ENCODE data around the gene ATXN1.
"Not testable (repeated sequence)": the region's sequence is repeated elsewhere in the genome, so short reads cannot be mapped to it uniquely, and the experiment has no call there.

Gene ATXN1

GRCh38 chr6:16260602-16261001, 500.7 kb downstream of the ATXN1 start:
- not testable (repeated sequence) for H3K36me3 ChIP-seq (ENCODE audit: control insufficient read depth in 1 of 2, insufficient read depth in 2 of 2, low read length in 2 of 2); H3K4me3 ChIP-seq (ENCODE audit: low read depth in 1 of 2, low read length in 2 of 2); H3K4me1 ChIP-seq (ENCODE audit: control insufficient read depth in 1 of 2, insufficient read depth in 2 of 2, low read length in 2 of 2); H3K27ac ChIP-seq (ENCODE audit: low read length); H3K27me3 ChIP-seq (ENCODE audit: low read depth, low read length); H3K9me3 ChIP-seq (ENCODE audit: control insufficient read depth in 1 of 2, low read length in 2 of 2)

- H3K9me3 ChIP-seq (ENCODE audit: control insufficient read depth in 1 of 2, low read length in 2 of 2); H3K4me3 ChIP-seq (ENCODE audit: low read depth in 1 of 2, low read length in 2 of 2); H3K36me3 ChIP-seq (ENCODE audit: control insufficient read depth in 1 of 2, insufficient read depth in 2 of 2, low read length in 2 of 2); H3K27ac ChIP-seq (ENCODE audit: low read length); H3K27me3 ChIP-seq (ENCODE audit: low read depth, low read length); H3K4me1 ChIP-seq (ENCODE audit: control insufficient read depth in 1 of 2, insufficient read depth in 2 of 2, low read length in 2 of 2): not testable (repeated sequence)
Measured at GRCh38 chr6:16259604-16260003, 501.7 kb downstream of the ATXN1 start.

GRCh38 chr6:16258709-16259075, 502.6 kb downstream of the ATXN1 start:
- Histone ChIP-seq H3K27me3 (ENCODE audit: low read depth, low read length) (no peaks in the 10 kb centered on the region), H3K4me3 (ENCODE audit: low read depth in 1 of 2, low read length in 2 of 2) (no peak overlapping the region), H3K4me1 (ENCODE audit: control insufficient read depth in 1 of 2, insufficient read depth in 2 of 2, low read length in 2 of 2) (no peaks in the 10 kb centered on the region), H3K36me3 (ENCODE audit: control insufficient read depth in 1 of 2, insufficient read depth in 2 of 2, low read length in 2 of 2) (peaks cover 0 to 4% of the 10 kb centered on the region in 2 donors), H3K9me3 (ENCODE audit: control insufficient read depth in 1 of 2, low read length in 2 of 2) (no peaks in the 10 kb centered on the region), H3K27ac (ENCODE audit: low read length) (no peak overlapping the region)

GRCh38 chr6:16257999-16258708, 503.1 kb downstream of the ATXN1 start:
- Histone ChIP-seq H3K27ac (ENCODE audit: low read length) (no peak overlapping the region), H3K4me3 (ENCODE audit: low read depth in 1 of 2, low read length in 2 of 2) (no peak overlapping the region), H3K9me3 (ENCODE audit: control insufficient read depth in 1 of 2, low read length in 2 of 2) (no peaks in the 10 kb centered on the region), H3K4me1 (ENCODE audit: control insufficient read depth in 1 of 2, insufficient read depth in 2 of 2, low read length in 2 of 2) (no peaks in the 10 kb centered on the region), H3K27me3 (ENCODE audit: low read depth, low read length) (no peaks in the 10 kb centered on the region), H3K36me3 (ENCODE audit: control insufficient read depth in 1 of 2, insufficient read depth in 2 of 2, low read length in 2 of 2) (peaks cover 0 to 4% of the 10 kb centered on the region in 2 donors)

- Histone ChIP-seq H3K36me3 (ENCODE audit: control insufficient read depth in 1 of 2, insufficient read depth in 2 of 2, low read length in 2 of 2) (peaks cover 0 to 4% of the 10 kb centered on the region in 2 donors), H3K27ac (ENCODE audit: low read length) (no peak overlapping the region), H3K9me3 (ENCODE audit: control insufficient read depth in 1 of 2, low read length in 2 of 2) (no peaks in the 10 kb centered on the region), H3K4me3 (ENCODE audit: low read depth in 1 of 2, low read length in 2 of 2) (no peak overlapping the region), H3K4me1 (ENCODE audit: control insufficient read depth in 1 of 2, insufficient read depth in 2 of 2, low read length in 2 of 2) (no peaks in the 10 kb centered on the region), H3K27me3 (ENCODE audit: low read depth, low read length) (no peaks in the 10 kb centered on the region)
Measured at GRCh38 chr6:16256781-16257180, 504.5 kb downstream of the ATXN1 start.

- Histone ChIP-seq H3K4me1 (ENCODE audit: control insufficient read depth in 1 of 2, insufficient read depth in 2 of 2, low read length in 2 of 2) (no peaks in the 10 kb centered on the region), H3K4me3 (ENCODE audit: low read depth in 1 of 2, low read length in 2 of 2) (no peak overlapping the region), H3K9me3 (ENCODE audit: control insufficient read depth in 1 of 2, low read length in 2 of 2) (no peaks in the 10 kb centered on the region), H3K36me3 (ENCODE audit: control insufficient read depth in 1 of 2, insufficient read depth in 2 of 2, low read length in 2 of 2) (peaks cover 4 to 7% of the 10 kb centered on the region in 2 donors), H3K27ac (ENCODE audit: low read length) (no peak overlapping the region), H3K27me3 (ENCODE audit: low read depth, low read length) (no peaks in the 10 kb centered on the region)
Measured at GRCh38 chr6:16254535-16254934, 506.7 kb downstream of the ATXN1 start.

- Histone ChIP-seq H3K4me1 (ENCODE audit: control insufficient read depth in 1 of 2, insufficient read depth in 2 of 2, low read length in 2 of 2) (no peaks in the 10 kb centered on the region), H3K4me3 (ENCODE audit: low read depth in 1 of 2, low read length in 2 of 2) (no peak overlapping the region), H3K27ac (ENCODE audit: low read length) (no peak overlapping the region), H3K9me3 (ENCODE audit: control insufficient read depth in 1 of 2, low read length in 2 of 2) (no peaks in the 10 kb centered on the region), H3K27me3 (ENCODE audit: low read depth, low read length) (no peaks in the 10 kb centered on the region), H3K36me3 (ENCODE audit: control insufficient read depth in 1 of 2, insufficient read depth in 2 of 2, low read length in 2 of 2) (peaks cover 4 to 7% of the 10 kb centered on the region in 2 donors)
Measured at GRCh38 chr6:16253399-16254144, 507.7 kb downstream of the ATXN1 start.

GRCh38 chr6:16252686-16253299, 508.5 kb downstream of the ATXN1 start:
- H3K36me3 ChIP-seq (ENCODE audit: control insufficient read depth in 1 of 2, insufficient read depth in 2 of 2, low read length in 2 of 2) = peaks cover 4 to 7% of the 10 kb centered on the region in 2 donors
- H3K27me3 ChIP-seq (ENCODE audit: low read depth, low read length) = no peaks in the 10 kb centered on the region
- H3K4me1 ChIP-seq (ENCODE audit: control insufficient read depth in 1 of 2, insufficient read depth in 2 of 2, low read length in 2 of 2) = no peaks in the 10 kb centered on the region
- H3K4me3 ChIP-seq (ENCODE audit: low read depth in 1 of 2, low read length in 2 of 2) = no peak overlapping the region
- H3K27ac ChIP-seq (ENCODE audit: low read length) = no peak overlapping the region
- no peaks in the 10 kb centered on the region for H3K9me3 ChIP-seq (ENCODE audit: control insufficient read depth in 1 of 2, low read length in 2 of 2)

GRCh38 chr6:16251706-16252105, 509.6 kb downstream of the ATXN1 start:
- Histone ChIP-seq H3K4me1 (ENCODE audit: control insufficient read depth in 1 of 2, insufficient read depth in 2 of 2, low read length in 2 of 2) (no peaks in the 10 kb centered on the region), H3K27me3 (ENCODE audit: low read depth, low read length) (no peaks in the 10 kb centered on the region), H3K4me3 (ENCODE audit: low read depth in 1 of 2, low read length in 2 of 2) (no peak overlapping the region), H3K36me3 (ENCODE audit: control insufficient read depth in 1 of 2, insufficient read depth in 2 of 2, low read length in 2 of 2) (peaks cover 4 to 7% of the 10 kb centered on the region in 2 donors), H3K27ac (ENCODE audit: low read length) (no peak overlapping the region), H3K9me3 (ENCODE audit: control insufficient read depth in 1 of 2, low read length in 2 of 2) (no peaks in the 10 kb centered on the region)

- no peaks in the 10 kb centered on the region for H3K4me1 ChIP-seq (ENCODE audit: control insufficient read depth in 1 of 2, insufficient read depth in 2 of 2, low read length in 2 of 2)
- H3K27ac ChIP-seq (ENCODE audit: low read length) = no peak overlapping the region
- H3K36me3 ChIP-seq (ENCODE audit: control insufficient read depth in 1 of 2, insufficient read depth in 2 of 2, low read length in 2 of 2) = peaks cover 4 to 6% of the 10 kb centered on the region in 2 donors
- H3K4me3 ChIP-seq (ENCODE audit: low read depth in 1 of 2, low read length in 2 of 2) = no peak overlapping the region
- H3K9me3 ChIP-seq (ENCODE audit: control insufficient read depth in 1 of 2, low read length in 2 of 2) = no peaks in the 10 kb centered on the region
- no peaks in the 10 kb centered on the region for H3K27me3 ChIP-seq (ENCODE audit: low read depth, low read length)
Measured at GRCh38 chr6:16249971-16250370, 511.3 kb downstream of the ATXN1 start.

All from muscle layer of duodenum (tissue), 2 donors.